ENCODE measurements around the gene GPC6. TPM values are rescaled to one million over a fixed set of nuclear protein-coding genes. Genes with fewer than 3 reads are reported as not detected.
"Not testable (repeated sequence)": the region's sequence is repeated elsewhere in the genome, so short reads cannot be mapped to it uniquely, and the experiment has no call there.

The GPC6 gene
- total RNA-seq, 1 experiment from 2014 or later: 1.6 TPM

DNA sequence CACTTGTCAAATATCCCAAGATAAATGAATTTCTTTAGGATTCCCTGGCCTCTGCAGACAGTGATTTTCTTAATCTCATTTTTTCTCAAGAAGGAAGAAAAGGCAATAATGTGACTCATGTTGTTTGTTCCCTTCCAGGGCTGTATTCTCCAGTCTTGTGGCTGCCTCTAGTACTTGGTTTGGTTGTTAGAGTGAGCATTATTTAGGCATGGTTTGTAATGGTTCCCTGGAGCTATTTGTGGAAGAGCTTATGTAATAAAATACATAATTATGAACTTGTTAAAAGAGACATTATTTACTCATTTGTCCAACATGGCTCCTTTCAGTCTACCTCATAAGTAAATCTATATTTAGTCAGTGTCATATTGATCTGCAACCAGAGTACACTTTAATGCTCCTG, 982.5 kb downstream of the GPC6 start:
- H3K27ac ChIP-seq: no peak overlapping the region
- no peaks in the 10 kb centered on the region for H3K9me3 ChIP-seq (replicated peaks)
- H3K4me3 ChIP-seq: no peak overlapping the region
- DNase-seq (ENCODE audit: low read depth in 1 of 2, low spot score in 2 of 2): no peak
- no peaks in the 10 kb centered on the region; the same call in 1 of the 2 replicates for H3K27me3 ChIP-seq (replicated peaks)
- no peaks in the 10 kb centered on the region for H3K4me1 ChIP-seq (replicated peaks)
- no peaks in the 10 kb centered on the region for H3K36me3 ChIP-seq

GRCh38 chr13:94209913-94210312, 983.3 kb downstream of the GPC6 start:
- not testable (repeated sequence) for H3K4me3 ChIP-seq; H3K4me1 ChIP-seq (replicated peaks); H3K27ac ChIP-seq; H3K9me3 ChIP-seq (replicated peaks); H3K36me3 ChIP-seq; H3K27me3 ChIP-seq (replicated peaks); DNase-seq (ENCODE audit: low read depth in 1 of 2, low spot score in 2 of 2)

DNA sequence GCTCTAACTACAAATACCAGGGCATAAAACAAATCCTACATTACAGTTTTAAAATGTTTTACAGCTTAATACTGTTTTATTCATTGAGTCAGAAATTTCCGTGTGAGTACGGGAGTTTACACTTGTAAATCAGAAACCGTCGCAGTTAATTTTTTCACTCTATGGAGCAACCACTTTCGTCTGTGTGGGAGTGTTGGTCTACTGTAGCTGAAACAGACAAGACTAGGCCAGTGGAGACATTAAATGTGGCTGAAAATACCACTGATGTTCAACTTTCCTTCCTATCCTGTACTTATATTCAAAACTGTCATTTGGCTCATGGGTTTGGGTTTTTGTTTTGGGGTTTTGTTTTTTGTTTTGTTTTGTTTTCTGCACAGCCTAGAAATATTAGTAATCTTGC, 984.2 kb downstream of the GPC6 start:
- no peak for DNase-seq (ENCODE audit: low read depth in 1 of 2, low spot score in 2 of 2)
- no peaks in the 10 kb centered on the region for H3K27me3 ChIP-seq (replicated peaks)
- no peaks in the 10 kb centered on the region for H3K9me3 ChIP-seq (replicated peaks)
- H3K4me3 ChIP-seq: no peak overlapping the region
- no peaks in the 10 kb centered on the region for H3K36me3 ChIP-seq
- H3K4me1 ChIP-seq (replicated peaks): no peaks in the 10 kb centered on the region
- no peak overlapping the region for H3K27ac ChIP-seq

- Histone ChIP-seq H3K27ac (no peak overlapping the region), H3K4me1 (replicated peaks) (no peaks in the 10 kb centered on the region), H3K9me3 (replicated peaks) (no peaks in the 10 kb centered on the region), H3K36me3 (no peaks in the 10 kb centered on the region), H3K4me3 (no peak overlapping the region), H3K27me3 (replicated peaks) (no peaks in the 10 kb centered on the region)
- no peak for DNase-seq (ENCODE audit: low read depth in 1 of 2, low spot score in 2 of 2)
Measured at GRCh38 chr13:94212196-94212595, 985.6 kb downstream of the GPC6 start.

GRCh38 chr13:94214121-94214520, 987.5 kb downstream of the GPC6 start:
- Histone ChIP-seq H3K9me3 (replicated peaks) (no peaks in the 10 kb centered on the region), H3K27me3 (replicated peaks) (no peaks in the 10 kb centered on the region), H3K4me1 (replicated peaks) (no peaks in the 10 kb centered on the region), H3K36me3 (no peaks in the 10 kb centered on the region), H3K4me3 (no peak overlapping the region), H3K27ac (no peak overlapping the region)
- DNase-seq (ENCODE audit: low read depth in 1 of 2, low spot score in 2 of 2): no peak

DNA sequence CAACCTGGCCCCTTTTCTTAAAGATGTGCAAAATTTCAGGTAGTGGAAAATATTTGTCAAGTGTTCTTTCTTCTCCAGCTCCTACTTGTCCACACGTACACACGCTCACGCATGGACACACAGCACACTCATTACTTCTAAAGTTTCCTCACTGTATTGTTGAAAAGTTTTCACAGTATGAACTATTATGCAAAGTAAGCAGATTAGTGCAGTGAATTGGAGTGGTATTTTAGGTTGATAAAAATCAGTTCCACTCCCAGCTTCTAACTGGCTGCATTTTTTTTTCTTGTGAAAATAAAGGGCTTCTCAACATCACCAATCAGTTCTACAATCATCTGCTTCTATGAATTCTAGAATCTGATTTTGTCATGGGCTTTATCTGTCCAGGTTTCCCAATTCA, 988.4 kb downstream of the GPC6 start:
- H3K27me3 ChIP-seq (replicated peaks): no peaks in the 10 kb centered on the region
- no peaks in the 10 kb centered on the region for H3K36me3 ChIP-seq
- no peaks in the 10 kb centered on the region for H3K4me1 ChIP-seq (replicated peaks)
- no peak overlapping the region for H3K4me3 ChIP-seq
- H3K9me3 ChIP-seq (replicated peaks): no peaks in the 10 kb centered on the region
- H3K27ac ChIP-seq: no peak overlapping the region
- no peak for DNase-seq (ENCODE audit: low read depth in 1 of 2, low spot score in 2 of 2)

GRCh38 chr13:94216476-94216875, 989.9 kb downstream of the GPC6 start:
- no peak overlapping the region for H3K27ac ChIP-seq
- DNase-seq (ENCODE audit: low read depth in 1 of 2, low spot score in 2 of 2): no peak
- no peaks in the 10 kb centered on the region for H3K36me3 ChIP-seq
- H3K4me1 ChIP-seq (replicated peaks): no peaks in the 10 kb centered on the region
- H3K27me3 ChIP-seq (replicated peaks): no peaks in the 10 kb centered on the region
- no peaks in the 10 kb centered on the region for H3K9me3 ChIP-seq (replicated peaks)
- H3K4me3 ChIP-seq: no peak overlapping the region

GRCh38 chr13:94217370-94217769, 990.8 kb downstream of the GPC6 start:
- H3K4me1 ChIP-seq (replicated peaks): no peaks in the 10 kb centered on the region
- H3K27ac ChIP-seq: no peak overlapping the region
- no peak for DNase-seq (ENCODE audit: low read depth in 1 of 2, low spot score in 2 of 2)
- no peaks in the 10 kb centered on the region for H3K9me3 ChIP-seq (replicated peaks)
- no peaks in the 10 kb centered on the region for H3K36me3 ChIP-seq
- no peak overlapping the region for H3K4me3 ChIP-seq
- H3K27me3 ChIP-seq (replicated peaks): no peaks in the 10 kb centered on the region

DNA sequence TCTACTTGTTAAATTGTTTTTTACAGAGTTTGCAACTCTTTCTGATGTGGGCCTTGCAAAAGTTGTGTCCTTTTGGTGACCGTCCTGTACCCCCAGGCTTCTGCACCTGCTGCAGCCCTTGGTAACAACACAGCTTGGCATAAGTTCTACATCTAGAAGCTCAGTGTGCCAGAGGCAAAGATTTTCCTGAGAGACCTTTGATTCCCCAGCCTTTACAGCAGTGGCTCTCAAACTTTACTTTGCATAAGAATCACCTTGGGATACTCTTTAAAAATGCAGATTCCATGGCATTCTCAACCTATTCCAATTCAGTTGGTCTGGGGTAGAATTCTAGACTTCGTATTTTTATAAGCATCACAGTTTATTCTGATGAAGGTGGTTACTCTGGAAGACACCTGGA, 991.9 kb downstream of the GPC6 start:
- Histone ChIP-seq H3K4me3 (no peak overlapping the region), H3K9me3 (replicated peaks) (no peaks in the 10 kb centered on the region), H3K27ac (no peak overlapping the region), H3K27me3 (replicated peaks) (no peaks in the 10 kb centered on the region), H3K36me3 (no peaks in the 10 kb centered on the region), H3K4me1 (replicated peaks) (no peaks in the 10 kb centered on the region)
- no peak for DNase-seq (ENCODE audit: low read depth in 1 of 2, low spot score in 2 of 2)

DNA sequence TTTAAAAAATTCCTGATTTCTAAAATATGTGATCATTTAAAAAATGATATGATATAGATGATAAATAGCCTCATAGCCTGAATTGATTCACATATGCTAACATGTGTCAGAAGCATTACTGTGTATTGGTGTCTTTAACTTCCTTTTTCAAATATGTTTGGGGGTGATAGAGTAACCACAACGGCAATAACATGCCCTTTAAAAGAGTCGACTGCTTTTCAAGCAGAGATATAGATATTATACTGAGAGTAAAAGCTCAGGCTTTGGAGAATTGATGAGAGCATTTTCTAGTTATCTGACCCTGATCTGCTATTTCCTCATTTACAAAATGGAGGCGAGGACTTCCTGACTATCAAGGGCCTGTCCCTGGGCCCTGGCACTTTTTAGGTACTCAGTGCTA, 992.3 kb downstream of the GPC6 start:
- DNase-seq (ENCODE audit: low read depth in 1 of 2, low spot score in 2 of 2): no peak
- H3K9me3 ChIP-seq (replicated peaks): no peaks in the 10 kb centered on the region
- H3K27ac ChIP-seq: no peak overlapping the region
- no peak overlapping the region for H3K4me3 ChIP-seq
- no peaks in the 10 kb centered on the region for H3K36me3 ChIP-seq
- no peaks in the 10 kb centered on the region for H3K4me1 ChIP-seq (replicated peaks)
- H3K27me3 ChIP-seq (replicated peaks): no peaks in the 10 kb centered on the region

DNA sequence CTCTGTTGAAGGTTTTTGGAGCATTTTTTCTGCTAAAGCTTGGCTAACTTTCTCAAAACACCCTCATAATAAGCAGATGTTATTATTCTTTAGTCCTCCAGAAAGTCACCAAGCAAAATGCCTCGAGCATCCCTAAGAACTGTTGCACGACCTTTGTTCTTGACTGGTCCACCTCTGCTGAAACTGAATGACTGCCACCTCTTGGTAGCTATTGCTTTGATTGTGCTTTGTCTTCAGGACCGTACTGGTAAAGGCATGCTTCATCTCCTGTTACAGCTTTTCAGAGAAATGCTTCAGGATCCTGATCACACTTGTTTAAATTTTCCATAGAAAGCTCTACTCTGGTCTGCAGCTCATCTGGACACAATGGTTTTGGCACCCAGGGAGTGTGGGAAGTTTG, 998.1 kb downstream of the GPC6 start:
- H3K4me1 ChIP-seq (replicated peaks): no peaks in the 10 kb centered on the region
- DNase-seq (ENCODE audit: low read depth in 1 of 2, low spot score in 2 of 2): no peak
- H3K9me3 ChIP-seq (replicated peaks): no peaks in the 10 kb centered on the region
- no peak overlapping the region for H3K4me3 ChIP-seq
- no peaks in the 10 kb centered on the region for H3K27me3 ChIP-seq (replicated peaks)
- no peaks in the 10 kb centered on the region for H3K36me3 ChIP-seq
- no peak overlapping the region for H3K27ac ChIP-seq

GRCh38 chr13:94227255-94227879, 1000.8 kb downstream of the GPC6 start:
- H3K27ac ChIP-seq: no peak overlapping the region
- no peaks in the 10 kb centered on the region for H3K36me3 ChIP-seq
- H3K4me1 ChIP-seq (replicated peaks): no peaks in the 10 kb centered on the region
- DNase-seq (ENCODE audit: low read depth in 1 of 2, low spot score in 2 of 2): no peak
- no peaks in the 10 kb centered on the region for H3K27me3 ChIP-seq (replicated peaks)
- no peaks in the 10 kb centered on the region for H3K9me3 ChIP-seq (replicated peaks)
- H3K4me3 ChIP-seq: no peak overlapping the region

- Histone ChIP-seq H3K9me3 (replicated peaks) (no peaks in the 10 kb centered on the region), H3K27ac (no peak overlapping the region)
- DNase-seq (ENCODE audit: low read depth in 1 of 2, low spot score in 2 of 2): no peak
Measured at GRCh38 chr13:94228763-94229162, 1002.2 kb downstream of the GPC6 start.

DNA sequence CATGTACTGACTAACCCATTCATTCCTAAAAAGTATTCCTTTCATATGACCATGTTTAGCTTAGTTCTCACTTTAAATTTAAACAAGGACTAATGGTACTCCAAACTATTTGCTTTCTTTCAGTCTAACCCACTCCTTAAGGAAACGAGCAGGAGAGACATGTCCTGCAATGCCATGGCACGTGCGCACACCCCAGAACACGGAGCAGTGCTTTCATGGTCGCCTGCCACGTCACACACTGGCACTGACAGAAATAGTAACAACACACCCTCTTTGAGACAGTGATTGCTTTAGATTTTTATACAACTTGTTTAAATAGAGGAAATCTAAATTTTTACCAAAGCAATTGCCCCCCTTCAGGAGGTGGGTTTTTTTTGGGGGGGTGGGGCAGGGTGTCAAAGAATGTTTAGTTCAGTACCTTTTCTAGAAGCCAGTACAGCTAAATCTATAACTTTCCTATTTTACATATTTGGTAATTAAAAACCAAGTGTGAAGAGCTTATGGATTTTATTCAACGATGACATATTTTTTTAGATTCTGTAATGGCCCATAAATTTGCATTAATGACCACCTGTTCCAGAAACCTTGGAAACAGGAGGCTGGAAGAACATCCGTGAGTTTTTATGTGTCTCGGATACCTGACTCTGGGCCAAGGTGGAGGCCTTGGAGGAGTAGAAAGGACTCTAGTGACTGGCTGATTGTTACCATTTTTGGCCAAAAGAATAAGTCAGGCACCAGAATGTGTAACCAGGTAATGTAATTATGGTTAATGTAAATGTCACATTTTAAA, 1005.7 kb downstream of the GPC6 start:
- Histone ChIP-seq H3K4me3 (no peak overlapping the region), H3K36me3 (no peaks in the 10 kb centered on the region), H3K4me1 (replicated peaks) (peaks cover 14% of the 10 kb centered on the region), H3K27ac (no peak overlapping the region), H3K27me3 (replicated peaks) (no peaks in the 10 kb centered on the region), H3K9me3 (replicated peaks) (no peaks in the 10 kb centered on the region)
- DNase-seq (ENCODE audit: low read depth in 1 of 2, low spot score in 2 of 2): no peak

More at GRCh38 chr13:94228763-94229162, 1002.2 kb downstream of the GPC6 start:
- no peaks in the 10 kb centered on the region for H3K36me3 ChIP-seq
- no peaks in the 10 kb centered on the region for H3K27me3 ChIP-seq (replicated peaks)
- no peak overlapping the region for H3K4me3 ChIP-seq
- H3K4me1 ChIP-seq (replicated peaks): peaks cover 9% of the 10 kb centered on the region

All from SJSA1 (cell line).